IPS-18c (cell line): ENCODE results near the gene BCAP29.

Source experiments
- H3K4me3 ChIP-seq: 2 replicates; pipeline ENCODE4 v1.7.0; 2013; ENCODE audit warnings: low read depth, mild to moderate bottlenecking, low read length, moderate library complexity; ENCODE audit not compliant: insufficient read depth
- H3K9me3 ChIP-seq: one replicate; pipeline ENCODE4 v1.6.1; 2013; ENCODE audit warnings: mild to moderate bottlenecking, low read length, moderate library complexity; ENCODE audit not compliant: control insufficient read depth, insufficient read depth

The BCAP29 gene

DNA sequence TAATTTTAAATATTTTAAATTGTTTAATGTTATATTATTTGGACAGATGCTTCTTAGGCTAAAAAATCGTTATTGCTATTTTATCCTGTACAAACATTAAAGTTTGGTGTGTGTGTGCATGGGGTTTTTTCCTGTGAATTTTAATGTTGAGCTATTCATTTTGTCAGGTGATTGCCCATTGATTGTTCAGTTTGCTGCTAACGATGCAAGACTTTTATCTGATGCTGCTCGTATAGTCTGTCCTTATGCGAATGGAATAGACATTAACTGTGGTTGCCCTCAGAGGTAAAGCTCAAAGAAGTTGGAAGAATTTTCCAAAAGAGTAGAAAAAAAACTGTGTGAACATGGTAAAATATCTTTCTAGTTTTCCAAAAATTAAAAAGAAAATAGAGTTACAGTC is 6.5 kb upstream of the BCAP29 start:
- H3K4me3 ChIP-seq = no peak overlapping the region
- no peaks in the 10 kb centered on the region for H3K9me3 ChIP-seq

GRCh38 chr7:107579554-107579884 is 527 bp upstream of the BCAP29 start:
- Histone ChIP-seq H3K9me3 (no peaks in the 10 kb centered on the region), H3K4me3 (peak overlapping the region; percentile 80)

DNA sequence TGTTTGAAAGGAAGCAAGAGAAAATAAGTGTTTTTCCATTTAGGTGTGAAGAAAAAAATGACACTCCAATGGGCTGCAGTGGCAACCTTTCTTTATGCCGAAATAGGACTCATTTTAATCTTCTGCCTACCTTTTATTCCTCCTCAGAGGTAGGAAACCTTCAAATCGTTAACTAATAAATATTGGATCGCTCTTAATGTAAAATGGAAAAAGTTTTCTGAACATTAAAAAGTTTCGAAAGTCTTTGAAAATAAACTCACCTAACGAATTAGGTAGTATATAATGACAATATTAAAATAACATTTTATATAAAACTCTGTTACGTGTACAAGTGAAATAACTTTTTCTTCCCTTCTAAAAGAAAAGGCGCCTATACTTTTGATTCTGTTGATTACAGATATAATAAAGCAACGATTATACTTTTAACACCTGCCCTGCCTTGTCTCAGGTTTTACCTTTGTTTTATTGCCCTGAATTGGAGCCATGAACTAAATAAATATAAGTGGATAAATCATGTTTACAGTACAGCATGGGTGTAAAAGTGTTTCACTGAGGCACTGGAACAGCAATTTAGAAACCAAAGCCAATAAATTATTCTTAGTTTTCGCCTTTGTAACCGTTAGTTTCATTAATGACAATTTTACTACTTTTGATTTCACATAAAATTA is 804 bp downstream of the BCAP29 start:
- peak overlapping the region; percentile 80 for H3K4me3 ChIP-seq

DNA sequence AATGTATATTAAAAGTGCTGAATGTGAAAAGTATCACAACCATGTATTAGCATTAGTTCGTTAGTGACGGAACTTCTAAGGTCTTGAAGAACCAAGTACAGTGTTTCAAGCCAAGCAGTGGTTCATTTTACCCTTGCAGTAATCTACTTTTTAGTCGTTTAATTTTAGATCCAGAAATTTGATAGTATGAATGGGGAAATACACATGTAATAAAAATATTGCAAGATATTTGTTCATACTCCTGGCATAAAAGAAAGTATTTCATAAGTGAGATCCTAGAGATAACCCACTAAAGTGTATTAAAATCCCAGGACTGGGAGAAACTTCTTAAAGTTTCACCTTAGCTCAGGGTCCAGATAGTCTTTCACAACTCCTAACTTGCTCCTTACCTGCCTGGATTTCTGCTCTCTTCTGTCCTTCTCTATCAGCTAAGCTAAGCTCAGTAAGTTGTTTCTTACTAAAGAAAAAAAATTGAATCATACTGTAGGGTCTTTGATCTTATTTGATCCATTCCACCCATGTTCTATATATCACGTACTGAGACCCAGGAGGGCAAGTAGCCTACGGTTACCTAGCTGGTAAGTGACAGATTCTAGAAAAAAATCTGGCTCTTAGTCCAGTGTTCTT is 1.5 kb downstream of the BCAP29 start:
- Histone ChIP-seq H3K9me3 (no peaks in the 10 kb centered on the region), H3K4me3 (no peak overlapping the region)

More for the DNA sequence above, 804 bp downstream of the BCAP29 start:
- H3K9me3 ChIP-seq = no peaks in the 10 kb centered on the region

- H3K4me3 ChIP-seq = no peak overlapping the region
- H3K9me3 ChIP-seq = no peaks in the 10 kb centered on the region
Observed at GRCh38 chr7:107582875-107583274, 2.8 kb downstream of the BCAP29 start.

DNA sequence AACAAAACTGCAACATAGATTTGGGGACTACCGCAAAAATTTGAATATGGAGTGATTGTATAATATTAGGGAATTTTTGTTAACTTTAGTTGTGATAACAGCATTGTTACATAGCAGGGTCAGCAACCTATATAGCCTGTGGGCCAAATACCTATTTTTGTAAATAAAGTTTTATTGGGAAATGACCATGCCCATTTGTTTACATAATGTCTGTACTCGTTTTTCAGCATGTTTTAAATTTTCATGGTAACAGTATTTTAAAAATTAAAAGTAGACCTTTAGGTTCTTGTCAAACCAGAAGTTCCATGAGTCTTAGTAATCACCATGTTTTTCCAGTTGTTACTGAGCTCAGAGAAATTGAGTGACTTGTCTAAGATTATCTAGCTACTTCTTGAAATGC is 4.7 kb downstream of the BCAP29 start:
- Histone ChIP-seq H3K9me3 (no peaks in the 10 kb centered on the region), H3K4me3 (no peak overlapping the region)

GRCh38 chr7:107588529-107589130 is 8.6 kb downstream of the BCAP29 start:
- H3K4me3 ChIP-seq = no peak overlapping the region
- H3K9me3 ChIP-seq = no peaks in the 10 kb centered on the region

DNA sequence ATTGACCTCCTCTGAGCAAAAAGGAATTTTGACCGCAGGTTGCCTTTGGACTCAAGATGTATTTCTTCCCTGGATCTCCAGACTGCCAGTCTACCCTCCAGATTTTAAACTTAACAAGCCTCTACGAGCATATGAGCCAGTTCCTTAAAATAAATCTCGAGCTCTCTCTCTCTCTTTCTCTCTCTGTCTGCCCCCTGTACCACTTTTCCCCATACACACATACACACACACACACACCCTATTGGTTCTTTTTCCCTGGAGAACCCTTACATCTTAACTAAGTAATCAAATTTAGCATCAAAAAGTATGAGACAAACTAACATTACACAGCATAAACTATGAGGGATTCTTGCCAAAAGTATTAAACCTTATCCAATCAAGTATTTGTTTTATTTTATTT is 11.4 kb downstream of the BCAP29 start:
- no peak overlapping the region for H3K4me3 ChIP-seq
- H3K9me3 ChIP-seq = no peaks in the 10 kb centered on the region

DNA sequence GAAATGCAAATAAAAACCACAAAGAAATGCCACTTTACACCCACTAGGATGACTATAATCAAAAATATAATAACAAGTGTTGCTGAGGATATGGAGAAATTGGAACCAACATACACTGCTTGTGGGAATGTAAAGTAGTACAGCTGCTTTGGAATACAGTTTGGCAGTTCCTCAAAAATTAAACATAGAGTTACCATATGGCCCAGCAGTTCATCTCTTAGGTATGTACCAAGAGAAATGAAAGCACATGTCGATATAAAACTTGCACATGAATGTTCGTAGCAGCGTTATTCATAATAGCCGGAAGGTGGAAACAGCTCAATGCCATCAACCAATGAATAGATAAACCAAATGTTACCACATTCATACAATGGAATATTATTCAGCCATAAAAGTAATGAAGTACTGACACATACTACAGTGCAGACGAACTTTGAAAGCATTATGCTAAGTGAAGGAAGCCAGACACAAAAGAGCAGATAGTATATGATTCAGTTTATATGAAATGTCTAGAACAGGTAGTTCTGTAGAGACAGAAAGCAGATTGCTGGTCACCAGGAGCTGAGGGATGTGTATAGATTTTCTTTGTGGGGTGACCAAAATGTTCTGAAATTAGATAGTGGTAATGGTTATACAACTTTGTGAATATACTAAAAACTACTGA is 12.4 kb downstream of the BCAP29 start:
- no peaks in the 10 kb centered on the region for H3K9me3 ChIP-seq
- no peak overlapping the region for H3K4me3 ChIP-seq

DNA sequence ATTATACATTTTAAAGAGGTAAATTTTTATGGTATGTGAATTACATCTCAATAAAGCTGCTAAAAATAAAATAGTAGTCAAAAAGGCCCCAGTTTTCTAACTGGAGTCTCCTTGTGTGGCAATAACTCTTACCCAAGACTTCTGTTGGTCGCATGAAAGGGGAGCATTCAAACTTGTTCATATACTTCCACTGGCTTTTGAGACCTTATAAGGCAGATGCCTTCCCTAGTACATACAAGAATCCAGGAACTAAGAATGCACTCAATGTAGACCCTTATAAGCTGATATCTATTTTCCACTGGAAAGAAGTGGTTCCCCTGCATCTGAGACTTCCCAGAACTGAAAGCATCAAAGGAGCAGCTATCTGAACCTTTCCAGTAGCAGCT is 13.0 kb downstream of the BCAP29 start:
- Histone ChIP-seq H3K9me3 (no peaks in the 10 kb centered on the region), H3K4me3 (no peak overlapping the region)

DNA sequence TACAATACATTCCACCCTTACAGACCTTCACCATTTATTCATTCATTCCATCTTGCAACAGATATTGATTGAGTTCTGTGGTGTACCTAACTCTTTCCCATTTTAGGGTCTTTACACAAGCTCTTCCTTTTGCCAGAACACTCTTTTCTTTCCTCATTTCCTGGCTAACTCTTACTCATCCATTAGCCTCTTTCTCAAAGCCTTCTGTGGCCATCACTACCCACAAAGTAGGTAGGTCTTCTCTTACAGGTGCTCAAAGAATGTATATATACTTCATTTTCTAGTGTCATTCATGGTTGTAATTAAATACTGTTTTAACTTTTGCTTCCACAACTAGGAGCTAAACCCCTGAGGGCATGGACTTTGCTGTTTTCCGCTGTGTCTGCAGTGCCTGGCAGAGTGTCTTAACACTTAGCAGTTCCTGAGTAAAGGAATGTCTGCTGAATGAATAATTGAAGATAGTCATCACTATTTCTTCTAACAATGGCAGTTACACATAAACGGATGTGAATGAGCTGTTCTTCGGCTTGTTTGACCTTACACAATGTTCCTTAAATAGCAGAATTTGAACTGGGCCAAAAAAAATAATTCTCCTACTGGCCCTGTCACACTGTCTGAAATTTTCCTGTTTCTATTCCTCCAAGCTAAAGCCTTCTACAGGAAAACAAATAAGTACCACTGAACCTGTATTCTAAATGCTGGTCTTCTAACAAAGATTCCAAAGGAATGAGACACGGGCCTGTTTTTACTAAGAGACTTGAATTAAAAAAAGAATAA is 15.1 kb downstream of the BCAP29 start:
- Histone ChIP-seq H3K4me3 (no peak overlapping the region), H3K9me3 (no peaks in the 10 kb centered on the region)

- no peaks in the 10 kb centered on the region for H3K9me3 ChIP-seq
- H3K4me3 ChIP-seq = no peak overlapping the region
Observed at GRCh38 chr7:107596881-107597581, 17.0 kb downstream of the BCAP29 start.

DNA sequence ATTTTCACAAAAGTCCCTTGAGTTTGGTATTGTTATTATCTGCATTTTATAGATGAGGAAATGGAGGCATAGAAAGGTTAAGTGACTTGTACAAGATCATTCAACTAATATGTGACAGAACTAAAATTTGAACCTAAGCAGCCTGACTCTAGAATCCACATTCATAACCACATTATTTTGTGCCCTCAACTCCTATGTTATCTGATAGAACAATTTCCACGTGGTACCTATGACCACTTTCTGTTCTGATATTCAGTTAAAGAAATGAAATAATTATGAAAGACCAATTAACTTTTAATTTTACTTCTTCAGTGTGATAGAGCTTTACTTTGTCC is 17.5 kb downstream of the BCAP29 start:
- H3K9me3 ChIP-seq = no peaks in the 10 kb centered on the region
- no peak overlapping the region for H3K4me3 ChIP-seq

DNA sequence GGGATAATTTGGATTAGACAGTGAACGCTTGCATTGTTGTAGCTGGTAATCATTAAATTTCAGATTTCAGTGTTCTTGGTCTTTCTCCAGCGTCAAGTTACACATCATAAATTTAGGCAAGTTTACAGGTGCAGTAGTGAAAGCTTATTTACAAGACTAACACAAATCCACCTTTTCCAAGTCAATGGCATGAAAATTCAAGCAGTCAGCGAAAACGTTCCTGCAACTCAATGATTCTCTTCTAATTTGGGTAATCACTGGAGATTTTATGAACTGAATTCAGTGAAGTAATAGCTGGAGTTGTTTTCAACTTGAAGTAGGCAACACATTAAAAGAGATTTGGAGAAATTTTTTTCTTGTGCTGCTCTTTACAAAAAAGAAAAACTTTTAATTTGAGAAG is 17.9 kb downstream of the BCAP29 start:
- Histone ChIP-seq H3K4me3 (no peak overlapping the region), H3K9me3 (no peaks in the 10 kb centered on the region)

DNA sequence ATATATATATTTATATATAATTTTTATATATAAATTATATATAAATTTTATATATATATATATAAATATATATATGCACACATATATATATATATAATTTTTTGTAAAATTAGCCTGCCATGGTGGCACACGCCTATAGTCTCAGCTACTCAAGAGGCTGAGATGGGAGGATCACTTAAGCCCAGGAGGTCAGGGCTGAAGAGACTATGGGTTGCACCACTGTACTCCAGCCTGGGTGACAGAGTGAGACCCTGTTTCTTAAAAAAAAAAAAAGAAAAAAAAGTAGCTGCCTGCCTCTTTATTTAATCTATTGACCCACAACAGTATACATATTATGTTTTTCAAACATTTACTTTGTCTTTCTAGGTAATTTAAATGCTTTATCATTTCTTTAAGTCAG is 19.2 kb downstream of the BCAP29 start:
- no peaks in the 10 kb centered on the region for H3K9me3 ChIP-seq
- no peak overlapping the region for H3K4me3 ChIP-seq

DNA sequence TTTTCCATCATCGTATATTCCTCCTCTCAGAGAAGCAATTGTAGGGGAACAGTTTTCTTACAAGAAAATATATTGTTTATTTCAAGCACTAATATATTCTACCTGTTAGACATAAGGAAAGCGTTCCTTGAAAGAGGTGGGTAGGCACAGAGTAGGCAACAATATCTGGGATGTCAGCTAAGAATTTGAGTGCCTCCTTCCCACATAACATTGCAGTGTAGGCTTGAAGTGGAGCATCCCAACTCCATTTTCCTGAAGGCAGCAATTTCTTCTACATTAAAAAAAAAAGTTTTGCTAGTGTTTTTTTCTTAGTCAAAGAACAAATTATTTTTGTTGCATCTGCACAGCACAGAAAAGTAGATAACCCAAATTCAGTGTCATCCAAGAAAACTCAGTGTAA is 20.8 kb downstream of the BCAP29 start:
- H3K4me3 ChIP-seq = no peak overlapping the region
- no peaks in the 10 kb centered on the region for H3K9me3 ChIP-seq

- Histone ChIP-seq H3K9me3 (no peaks in the 10 kb centered on the region), H3K4me3 (no peak overlapping the region)
Observed at GRCh38 chr7:107605218-107605815, 25.3 kb downstream of the BCAP29 start.
